Mucosa of descending colon (tissue), 3 donors: ENCODE measurements around the gene SLC16A1. TPM values are rescaled to one million over a fixed set of nuclear protein-coding genes. Genes with fewer than 3 reads are reported as not detected.
A peak's percentile ranks its signal among the peaks of the same experiment; 100 is the strongest.
"Not testable (repeated sequence)": the region's sequence is repeated elsewhere in the genome, so short reads cannot be mapped to it uniquely, and the experiment has no call there.

Source experiments
- ATAC-seq: fragments of 200-7000 bp; cut with Tn5 transposase; one replicate; pipeline ENCODE4 v1.9.1; 2020; ENCODE audit warnings: mild to moderate bottlenecking, moderate library complexity
- DNase-seq, 3 donors: peaks; one replicate each; pipeline ENCODE4 v3.0.0-alpha.2; 2020
- H3K36me3 ChIP-seq: fragments of 200-600 bp; one replicate; pipeline ENCODE4 v1.8.0; 2021; ENCODE audit warnings: low read depth, mild to moderate bottlenecking
- H3K4me1 ChIP-seq: fragments of 200-600 bp; one replicate; pipeline ENCODE4 v1.8.0; 2021; ENCODE audit warnings: low read depth, mild to moderate bottlenecking
- H3K4me3 ChIP-seq: fragments of 200-600 bp; one replicate; pipeline ENCODE4 v1.8.0; 2021; ENCODE audit warnings: mild to moderate bottlenecking
- H3K9me3 ChIP-seq: fragments of 200-600 bp; one replicate; pipeline ENCODE4 v1.8.0; 2021; ENCODE audit warnings: mild to moderate bottlenecking
- CTCF ChIP-seq: fragments of 200-600 bp; IDR thresholded peaks from one replicate; pipeline ENCODE4 v1.8.0; 2022; ENCODE audit warnings: antibody characterized with exemption, mild to moderate bottlenecking
- intact Hi-C, 2 donors: fragments of 100-400 bp; cut with DNase I in 1 of 2; cut with micrococcal nuclease in 1 of 2; formaldehyde crosslinking; loops; one replicate each; pipeline versions ENCODE4 v1.11.0 to v1.11.1; 2022; cut with DNase I, micrococcal nuclease
- total RNA-seq, 3 donors: library from RNA; stranded (reverse); fragmentation: NEBNext Ultra II Directional in 2 of 3; extraction: Animal tissue kit (Norgen Biotek cat#: 25700) in 2 of 3; gene quantifications; one replicate each; pipeline versions ENCODE4 v1.2.1 to v1.2.4, GENCODE V29; 2021 to 2023
- donor health status: DM: no; HTN: no; CAD: no; lungs with moderate emphysema.
- donor health status: DM: no; HTN: no; CAD: no.
- donor health status: DM: no; HTN: yes; CAD: no.

Gene SLC16A1
- total RNA-seq, 3 donors from 2014 or later, result 71.2 to 172 (median 88.0) TPM

- Histone ChIP-seq H3K36me3 (no peaks in the 10 kb centered on the region), H3K4me3 (no peak overlapping the region), H3K4me1 (peaks cover 9% of the 10 kb centered on the region), H3K9me3 (no peaks in the 10 kb centered on the region)
- DNase-seq, result no peak
- no peak for TF ChIP-seq CTCF
- intact Hi-C loops, result no loop called here
- no peak for ATAC-seq
These were observed 5.1 kb upstream of the SLC16A1 start for GRCh38 chr1:112961072-112961471.

GRCh38 chr1:112960384-112960783 is 4.4 kb upstream of the SLC16A1 start:
- H3K4me1 ChIP-seq, result peaks cover 9% of the 10 kb centered on the region
- H3K36me3 ChIP-seq, result no peaks in the 10 kb centered on the region
- no peak overlapping the region for H3K4me3 ChIP-seq
- intact Hi-C loops, result no loop called here
- no peak for ATAC-seq
- no peak for TF ChIP-seq CTCF
- no peaks in the 10 kb centered on the region for H3K9me3 ChIP-seq
- no peak for DNase-seq

GRCh38 chr1:112958236-112958635 is 2.2 kb upstream of the SLC16A1 start:
- not testable (repeated sequence) for H3K9me3 ChIP-seq, H3K4me3 ChIP-seq, ATAC-seq, H3K36me3 ChIP-seq, DNase-seq
- intact Hi-C loops, result loop anchor here in 1 of 2 donors (10.0 kb wide), 1 partner anchor 67 kb away; no protein-coding TSS in a partner anchor
- H3K4me1 ChIP-seq, result peaks cover 13% of the 10 kb centered on the region

- TF ChIP-seq CTCF, result no peak
- peaks cover 13% of the 10 kb centered on the region for H3K4me1 ChIP-seq
- peak in 1 of 3 donors; percentile 30 for DNase-seq
- no peak overlapping the region for H3K4me3 ChIP-seq
- peak; percentile 21 for ATAC-seq
- H3K36me3 ChIP-seq, result no peaks in the 10 kb centered on the region
- intact Hi-C loops, result loop anchor here in 1 of 2 donors (10.0 kb wide), 1 partner anchor 68 kb away; no protein-coding TSS in a partner anchor
- H3K9me3 ChIP-seq, result no peaks in the 10 kb centered on the region
These were observed 1.3 kb upstream of the SLC16A1 start for GRCh38 chr1:112957133-112957812.

- peak in 2 of 3 donors; percentile 47 to 68 for DNase-seq
- intact Hi-C loops, result loop anchor here in 1 of 2 donors (10.0 kb wide), 1 partner anchor 68 kb away; no protein-coding TSS in a partner anchor
- Histone ChIP-seq H3K4me3 (peak overlapping the region; percentile 44), H3K9me3 (no peaks in the 10 kb centered on the region), H3K36me3 (no peaks in the 10 kb centered on the region), H3K4me1 (peaks cover 13% of the 10 kb centered on the region)
- no peak for TF ChIP-seq CTCF
- peak; percentile 8 for ATAC-seq
These were observed 642 bp upstream of the SLC16A1 start for GRCh38 chr1:112956544-112957132.
